GM21390 (cell line): ENCODE data around the gene ELL.

ENCODE experiments used
- ATAC-seq: cut with Tn5 transposase; IDR thresholded peaks from one replicate; pipeline ENCODE4 v1.9.1; 2021; ENCODE audit not compliant: unreplicated experiment

ELL gene

GRCh38 chr19:18436671-18437490, 85.0 kb downstream of the ELL start:
- no peak for ATAC-seq

- no peak for ATAC-seq
Observed at GRCh38 chr19:18435842-18436670, 85.8 kb downstream of the ELL start.

DNA sequence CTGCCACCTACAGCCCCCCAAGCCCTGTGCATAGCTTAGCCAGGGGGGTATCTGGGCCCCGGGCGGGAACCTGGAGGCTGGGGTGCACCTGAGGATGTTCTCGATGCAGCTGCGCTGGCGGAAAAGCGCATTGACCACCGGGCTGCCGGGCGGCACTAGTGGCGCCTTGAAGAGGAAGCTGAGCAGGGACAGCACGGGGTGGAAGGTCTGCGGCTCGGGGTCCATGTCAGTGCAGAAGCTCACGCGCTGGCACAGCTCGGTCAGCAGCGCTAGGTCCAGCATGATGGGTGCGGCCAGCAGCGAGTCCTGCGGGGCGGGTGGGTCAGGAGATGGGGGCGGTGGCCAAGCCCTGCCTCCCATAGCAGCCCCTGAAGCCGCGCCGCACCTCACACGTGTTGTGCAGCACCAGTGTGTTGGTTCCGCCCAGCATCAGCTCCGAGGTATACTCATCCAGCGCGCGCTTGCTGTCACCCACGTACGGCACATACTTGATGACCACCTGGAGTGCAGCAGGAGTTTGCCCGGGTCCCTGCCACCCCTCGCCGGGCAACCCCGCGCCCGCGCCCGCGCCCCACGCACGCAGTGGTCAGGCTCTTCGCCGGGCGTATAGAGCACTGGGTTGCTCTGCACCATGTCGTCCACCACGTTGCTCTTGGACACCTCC, 86.6 kb downstream of the ELL start:
- ATAC-seq: no peak

DNA sequence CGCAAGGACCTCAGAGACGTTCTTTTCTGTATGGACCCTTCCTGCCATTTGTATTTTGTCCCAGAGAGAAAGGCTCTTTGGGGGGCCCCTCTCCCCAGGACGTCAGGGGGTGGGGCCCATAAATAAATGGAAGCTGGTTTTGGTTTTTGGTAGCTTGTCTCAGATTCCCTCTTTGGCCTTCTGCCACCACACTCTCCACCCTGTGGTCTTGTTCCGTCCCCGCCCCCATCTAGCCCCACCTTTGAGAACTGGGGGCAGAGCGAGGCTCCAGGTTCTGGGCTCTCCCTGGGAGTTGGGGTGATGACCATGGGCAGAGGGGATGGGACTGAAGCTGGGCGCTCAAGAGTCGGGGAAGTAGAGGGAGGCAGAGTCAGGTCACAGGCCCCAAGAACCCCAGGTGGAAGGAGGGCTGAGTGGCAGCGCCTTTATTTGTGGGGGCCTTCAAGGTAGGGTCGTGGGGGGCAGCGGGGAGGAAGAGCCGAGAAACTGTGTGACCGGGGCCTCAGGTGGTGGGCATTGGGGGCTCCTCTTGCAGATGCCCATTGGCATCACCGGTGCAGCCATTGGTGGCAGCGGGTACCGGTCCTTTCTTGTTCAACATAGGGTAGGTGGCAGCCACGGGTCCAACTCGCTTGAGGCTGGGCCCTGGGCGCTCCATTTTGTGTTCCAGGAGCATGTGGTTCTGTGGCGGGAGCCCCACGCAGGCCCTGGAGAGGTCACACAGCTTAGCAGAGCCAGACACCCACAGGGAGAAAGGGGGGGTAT, 87.3 kb downstream of the ELL start:
- no peak for ATAC-seq

DNA sequence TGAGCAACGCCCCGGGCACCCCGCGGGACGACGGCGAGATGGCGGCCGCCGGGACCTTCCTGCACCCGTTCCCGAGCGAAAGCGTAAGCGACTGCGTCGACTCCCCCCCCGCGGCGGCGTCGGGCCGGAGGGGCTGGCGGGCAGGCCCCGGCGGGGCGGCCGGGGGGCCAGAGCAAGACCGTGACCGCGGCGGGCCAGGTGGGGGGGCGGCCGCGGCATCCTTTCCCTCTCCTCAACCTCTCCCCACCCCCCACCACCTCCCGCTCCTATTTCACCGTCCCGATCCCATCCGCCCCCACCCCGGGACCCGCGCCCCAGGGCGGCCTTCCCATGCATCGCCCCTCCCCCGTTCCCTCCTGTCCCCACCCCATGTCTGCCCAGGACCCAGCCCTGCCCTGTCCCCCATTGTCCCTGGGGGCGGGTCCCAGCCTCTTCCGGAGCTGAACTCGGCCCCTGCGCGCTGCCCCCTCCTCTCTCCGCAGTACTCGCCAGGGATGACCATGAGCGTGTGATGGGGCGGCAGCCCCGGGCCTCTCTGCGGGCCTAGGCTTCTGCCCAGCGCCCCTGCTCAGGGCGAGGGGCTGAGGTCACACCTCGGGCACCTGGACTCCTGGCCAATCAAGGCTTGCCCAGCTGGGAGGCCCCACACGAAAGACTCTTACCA, 88.0 kb downstream of the ELL start:
- no peak for ATAC-seq

- no peak for ATAC-seq
Observed at GRCh38 chr19:18433015-18433691, 88.7 kb downstream of the ELL start.

DNA sequence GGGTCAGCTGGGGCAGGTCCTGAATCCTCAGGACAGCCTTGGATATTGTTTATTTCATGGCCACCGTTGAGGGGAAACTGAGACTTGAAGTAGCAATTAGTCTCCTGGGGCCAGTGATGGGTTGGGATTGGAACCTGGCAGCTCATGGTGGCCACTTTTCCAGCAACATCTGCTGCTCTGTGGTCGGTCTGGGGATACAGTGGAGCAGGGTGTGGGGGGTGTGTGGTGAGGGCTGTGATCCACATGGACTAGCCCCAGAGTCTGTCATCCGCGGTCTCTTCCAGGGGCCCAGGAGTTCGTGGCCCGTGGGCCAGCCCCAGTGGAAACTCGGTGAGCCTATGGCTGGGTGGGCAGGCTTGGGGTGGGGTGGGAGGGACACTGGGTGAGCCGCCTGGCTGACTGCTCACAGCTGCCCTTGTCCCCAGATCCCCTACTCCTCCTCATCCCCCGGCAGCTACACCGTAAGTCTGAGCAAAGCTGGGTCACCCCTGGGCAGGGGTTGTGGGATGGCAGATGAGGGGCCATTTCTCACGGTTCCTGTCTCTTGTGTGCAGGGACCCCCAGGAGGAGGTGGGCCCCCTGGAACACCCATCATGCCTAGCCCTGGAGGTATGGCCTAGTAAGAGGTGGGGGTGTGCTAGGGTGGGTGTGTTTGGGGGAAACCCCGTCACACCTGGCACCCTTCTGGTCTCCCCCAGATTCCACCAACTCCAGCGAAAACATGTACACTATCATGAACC, 89.4 kb downstream of the ELL start:
- no peak for ATAC-seq

- ATAC-seq: no peak
Observed at GRCh38 chr19:18431351-18432197, 90.3 kb downstream of the ELL start.

- ATAC-seq: no peak
Observed at GRCh38 chr19:18430417-18431144, 91.3 kb downstream of the ELL start.

GRCh38 chr19:18429717-18430416, 92.0 kb downstream of the ELL start:
- ATAC-seq: no peak

GRCh38 chr19:18428787-18429674, 92.8 kb downstream of the ELL start:
- ATAC-seq: peak; percentile 58

DNA sequence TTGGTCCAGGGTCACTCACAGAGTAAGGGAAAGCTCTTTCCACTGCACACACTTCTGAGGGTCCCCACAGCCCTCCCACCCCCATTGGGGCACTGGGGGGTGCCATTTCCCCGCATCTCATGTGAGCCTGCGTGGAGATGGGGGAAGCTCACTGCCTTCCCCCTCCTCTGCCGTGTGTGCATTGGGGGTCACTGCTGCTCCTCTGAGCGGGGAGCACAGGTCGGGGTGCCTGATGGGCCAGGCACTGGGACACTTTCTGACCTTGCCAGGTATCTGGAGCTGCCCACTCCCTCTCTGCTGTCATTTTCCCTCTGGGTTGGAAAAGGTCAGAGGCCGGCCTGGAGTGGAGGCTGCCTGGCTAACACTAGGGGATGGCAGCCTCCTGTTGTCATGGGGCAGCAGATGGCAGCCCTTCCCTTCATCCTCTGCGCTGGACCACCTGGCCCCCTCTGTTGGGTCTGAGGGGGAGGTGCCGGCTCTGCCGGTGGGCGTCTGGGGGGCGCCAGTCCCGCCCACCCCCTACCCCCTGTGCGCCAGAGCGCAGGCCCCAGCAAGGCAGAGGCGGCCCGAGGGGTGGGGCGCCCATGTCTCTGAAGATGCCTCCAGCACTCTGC, 93.6 kb downstream of the ELL start:
- no peak for ATAC-seq

- no peak for ATAC-seq
Observed at GRCh38 chr19:18427743-18428113, 94.1 kb downstream of the ELL start.

DNA sequence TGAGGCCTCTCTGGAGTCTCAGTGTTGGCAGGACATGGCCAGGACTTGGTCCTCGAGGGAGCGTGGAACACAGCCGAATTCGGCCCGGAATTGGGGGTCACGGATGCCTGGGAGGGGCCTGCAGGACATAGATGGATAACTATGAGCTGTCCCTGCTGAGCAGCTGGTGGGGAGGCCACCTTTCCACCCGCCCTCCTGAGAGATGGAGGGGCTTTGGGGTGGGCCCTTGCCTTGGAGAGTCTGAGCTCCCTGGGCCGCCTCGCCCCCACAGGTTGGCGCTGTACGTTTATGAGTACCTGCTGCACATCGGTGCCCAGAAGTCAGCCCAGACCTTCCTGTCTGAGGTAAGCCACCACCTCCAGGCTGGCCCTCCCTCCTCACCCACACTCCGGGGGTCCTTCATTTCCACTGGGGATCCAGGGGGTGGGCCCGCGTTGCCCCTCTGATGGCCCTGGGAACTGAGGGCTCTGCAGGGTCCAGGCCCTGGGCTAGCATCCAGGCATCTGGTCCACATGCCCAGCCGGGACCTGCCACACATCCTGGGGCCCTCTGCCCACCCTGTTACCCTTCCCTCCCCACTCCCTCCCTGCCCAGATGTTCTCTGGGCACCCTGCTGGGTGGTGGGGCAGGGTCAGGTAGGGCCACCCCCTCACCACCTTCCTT, 94.7 kb downstream of the ELL start:
- no peak for ATAC-seq

DNA sequence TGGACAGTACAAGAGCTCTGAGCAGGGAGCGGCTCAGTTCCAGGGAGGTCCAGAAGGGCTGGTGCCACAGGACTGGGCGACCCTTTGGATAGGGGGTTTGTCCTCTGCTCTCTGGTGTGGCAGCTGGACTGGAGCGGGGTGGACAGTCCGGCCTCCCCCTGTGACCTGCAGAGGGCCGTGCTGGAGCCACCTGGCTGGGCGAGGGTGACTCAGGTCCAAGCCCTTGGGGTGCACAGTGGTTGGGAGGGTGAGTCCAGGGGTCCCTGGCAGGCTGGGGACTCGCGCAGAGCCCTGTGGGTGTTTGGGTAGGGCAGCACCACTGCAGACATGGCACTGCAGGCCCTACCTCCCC, 95.5 kb downstream of the ELL start:
- ATAC-seq: no peak
